ENCODE measurements around the gene PSMG4.

The PSMG4 gene

DNA sequence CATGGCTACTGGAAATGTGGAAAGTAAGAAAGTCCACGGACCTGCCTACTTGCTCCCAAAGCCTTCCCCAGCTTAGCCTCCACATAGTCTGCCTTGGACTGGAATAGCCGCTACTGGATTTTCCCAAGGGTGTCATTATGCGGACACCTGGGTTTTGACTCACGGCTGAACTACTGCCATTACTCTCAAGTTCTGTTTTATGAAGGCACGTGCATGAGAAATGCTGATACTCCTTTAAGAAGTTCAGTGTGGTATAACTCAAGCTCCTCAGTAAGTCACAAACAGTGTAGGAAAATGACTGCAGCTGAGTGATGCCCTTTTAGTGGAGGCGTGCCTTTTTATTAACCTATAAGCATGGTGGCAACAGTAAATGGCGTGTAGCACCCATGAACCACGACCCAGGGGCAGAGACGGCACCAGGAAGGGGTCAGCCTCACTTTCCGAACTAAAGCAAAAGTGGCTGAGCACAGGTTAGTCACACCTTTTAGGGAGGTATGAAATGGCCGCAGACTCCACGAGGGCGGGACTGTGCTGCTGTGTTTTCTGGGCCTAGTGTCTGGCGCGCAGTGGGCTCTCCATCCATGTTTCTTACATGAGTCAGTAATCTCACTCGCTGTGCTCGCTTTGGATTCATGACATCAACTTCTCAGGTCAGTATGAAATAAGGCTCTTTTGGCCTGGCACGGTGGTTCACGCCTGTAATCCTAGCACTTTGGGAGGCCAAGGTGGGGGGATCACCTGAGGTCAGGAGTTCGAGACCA lies 23.9 kb downstream of the PSMG4 start:
- no peak for TF ChIP-seq GATA2 (IDR thresholded peaks at IDR 0.05; ENCODE audit: low read depth, low read length)
- no peak for TF ChIP-seq GATA3 (IDR thresholded peaks at IDR 0.05; ENCODE audit: low read depth, low read length)

DNA sequence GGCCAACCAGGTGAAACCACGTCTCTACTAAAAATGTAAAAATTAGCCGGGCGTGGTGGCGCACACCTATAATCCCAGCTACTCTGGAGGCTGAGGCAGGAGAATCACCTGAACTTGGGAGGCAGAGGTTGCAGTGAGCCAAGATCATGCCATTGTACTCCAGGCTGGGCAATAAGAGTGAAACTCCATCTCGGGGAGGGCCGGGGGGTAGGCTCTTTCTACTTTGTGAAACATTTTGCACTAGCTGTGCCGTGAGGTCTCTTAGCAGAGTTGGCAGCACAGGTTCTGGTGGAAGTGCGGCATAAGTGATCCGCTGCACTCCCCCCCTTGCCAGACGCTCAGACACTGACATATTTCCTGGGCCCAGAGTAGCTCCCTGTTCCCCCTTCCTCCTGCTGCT lies 24.5 kb downstream of the PSMG4 start:
- TF ChIP-seq GATA3 (IDR thresholded peaks at IDR 0.05; ENCODE audit: low read depth, low read length) (no peak), GATA2 (IDR thresholded peaks at IDR 0.05; ENCODE audit: low read depth, low read length) (no peak)

DNA sequence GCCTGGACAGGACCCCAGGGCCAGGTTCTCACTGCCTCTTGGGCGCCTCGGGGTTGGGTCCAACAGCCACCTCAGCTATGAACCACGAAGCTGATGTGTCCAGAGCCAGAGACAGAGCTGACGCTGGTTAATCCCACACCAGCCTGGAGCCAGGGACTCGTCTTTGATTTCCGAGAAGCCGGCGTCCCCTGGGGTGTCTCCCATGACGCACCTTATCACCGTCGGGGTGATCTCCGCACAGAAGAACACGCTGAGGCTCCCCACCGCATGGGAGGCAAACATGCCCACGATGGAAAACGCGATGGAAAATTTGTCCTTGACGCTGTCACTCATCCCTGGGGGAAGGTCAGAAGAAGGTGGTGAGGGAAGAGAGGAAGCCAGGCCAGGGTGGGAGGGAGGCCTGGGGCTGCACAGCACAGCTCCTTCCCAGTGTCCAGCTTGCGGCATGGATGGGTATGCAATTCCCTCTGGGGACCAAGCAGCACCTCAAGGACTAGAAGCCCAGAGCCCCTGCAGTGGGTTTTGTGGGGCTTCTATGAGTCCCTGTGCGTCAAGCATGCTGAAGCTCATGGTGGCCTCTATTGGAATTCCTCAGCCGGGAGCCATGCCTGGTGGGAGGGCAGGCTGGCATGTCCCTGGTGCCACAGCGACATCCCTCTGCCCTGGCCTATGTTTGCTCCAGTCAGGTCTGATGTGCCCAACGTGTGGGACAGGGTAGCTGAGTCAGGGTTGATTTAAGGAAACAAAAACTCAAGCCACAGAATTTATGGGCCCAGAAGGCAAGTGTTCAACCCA lies 25.1 kb downstream of the PSMG4 start:
- no peak for TF ChIP-seq GATA2 (IDR thresholded peaks at IDR 0.05; ENCODE audit: low read depth, low read length)
- TF ChIP-seq GATA3 (IDR thresholded peaks at IDR 0.05; ENCODE audit: low read depth, low read length) = no peak

DNA sequence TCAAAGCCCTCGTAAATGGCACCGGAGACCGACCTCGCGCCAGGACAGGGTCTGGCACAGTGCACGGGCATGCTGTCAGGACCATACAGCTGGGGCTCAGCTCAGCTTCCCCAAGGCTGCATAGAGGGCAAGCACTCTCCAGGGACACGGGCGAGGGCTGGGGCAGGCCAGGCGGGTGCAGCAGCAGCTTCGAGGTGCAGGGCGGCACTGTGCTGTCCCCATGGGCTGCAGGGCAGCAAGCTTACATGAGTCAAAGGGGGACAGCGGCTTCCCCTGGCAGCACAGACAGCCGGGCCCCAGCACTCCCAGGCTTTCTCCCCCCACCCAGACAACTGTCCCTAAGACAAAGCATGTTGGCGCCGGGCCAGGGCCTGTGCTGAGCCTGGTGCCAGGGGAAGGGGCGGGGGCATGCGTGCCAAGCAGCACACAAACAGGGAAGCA lies 25.7 kb downstream of the PSMG4 start:
- TF ChIP-seq GATA2 (IDR thresholded peaks at IDR 0.05; ENCODE audit: low read depth, low read length) (no peak), GATA3 (IDR thresholded peaks at IDR 0.05; ENCODE audit: low read depth, low read length) (no peak)

DNA sequence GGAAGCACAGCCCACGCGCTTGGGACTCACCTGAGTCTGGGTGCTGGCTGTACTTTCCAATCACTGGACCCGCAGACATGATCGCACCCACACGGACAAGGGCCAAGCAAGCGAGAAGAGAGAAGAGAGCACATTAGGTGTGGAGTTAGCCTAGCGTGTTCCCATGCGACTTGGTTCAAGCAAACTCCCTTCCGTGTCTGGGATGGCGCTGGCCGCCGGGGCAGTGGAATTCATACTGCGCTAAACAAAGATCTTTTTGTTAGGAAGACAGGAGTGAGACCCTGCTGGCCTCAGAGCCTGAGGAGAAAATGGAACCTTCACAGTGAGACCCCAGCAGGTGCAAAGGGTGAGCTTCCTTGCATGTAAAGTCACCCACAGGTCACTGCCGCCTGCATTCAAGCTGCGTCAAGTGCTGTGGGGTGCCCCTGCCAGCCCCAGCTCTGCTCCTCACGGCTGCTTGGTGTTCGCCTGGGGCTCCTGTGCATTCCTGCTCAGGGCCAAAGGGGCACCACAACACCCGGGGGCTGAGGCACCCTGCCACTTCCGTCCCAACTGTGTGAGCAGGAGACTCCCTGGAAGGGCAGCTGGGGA lies 26.4 kb downstream of the PSMG4 start:
- TF ChIP-seq GATA2 (IDR thresholded peaks at IDR 0.05; ENCODE audit: low read depth, low read length) (no peak), GATA3 (IDR thresholded peaks at IDR 0.05; ENCODE audit: low read depth, low read length) (no peak)

DNA sequence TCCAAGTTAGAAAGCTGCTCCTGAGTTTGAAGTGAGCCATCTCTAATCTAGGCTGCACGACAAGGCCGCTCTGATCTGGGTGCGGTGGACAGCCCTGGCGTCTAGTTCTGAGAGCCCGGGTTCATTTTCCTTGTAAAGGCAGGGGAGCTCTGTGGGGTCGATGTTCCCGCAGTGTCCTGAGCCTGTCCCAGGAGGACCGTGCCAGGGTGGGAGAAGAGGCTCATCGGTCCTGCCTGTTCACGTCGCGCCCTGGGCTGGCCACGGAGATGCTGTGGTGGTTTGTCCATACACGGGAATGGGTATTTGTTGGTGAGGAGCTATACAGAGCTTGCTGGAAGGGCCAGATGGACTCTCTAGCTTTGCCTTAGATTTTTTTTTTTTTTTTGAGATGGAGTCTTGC lies 27.0 kb downstream of the PSMG4 start:
- no peak for TF ChIP-seq GATA3 (IDR thresholded peaks at IDR 0.05; ENCODE audit: low read depth, low read length)
- no peak for TF ChIP-seq GATA2 (IDR thresholded peaks at IDR 0.05; ENCODE audit: low read depth, low read length)

DNA sequence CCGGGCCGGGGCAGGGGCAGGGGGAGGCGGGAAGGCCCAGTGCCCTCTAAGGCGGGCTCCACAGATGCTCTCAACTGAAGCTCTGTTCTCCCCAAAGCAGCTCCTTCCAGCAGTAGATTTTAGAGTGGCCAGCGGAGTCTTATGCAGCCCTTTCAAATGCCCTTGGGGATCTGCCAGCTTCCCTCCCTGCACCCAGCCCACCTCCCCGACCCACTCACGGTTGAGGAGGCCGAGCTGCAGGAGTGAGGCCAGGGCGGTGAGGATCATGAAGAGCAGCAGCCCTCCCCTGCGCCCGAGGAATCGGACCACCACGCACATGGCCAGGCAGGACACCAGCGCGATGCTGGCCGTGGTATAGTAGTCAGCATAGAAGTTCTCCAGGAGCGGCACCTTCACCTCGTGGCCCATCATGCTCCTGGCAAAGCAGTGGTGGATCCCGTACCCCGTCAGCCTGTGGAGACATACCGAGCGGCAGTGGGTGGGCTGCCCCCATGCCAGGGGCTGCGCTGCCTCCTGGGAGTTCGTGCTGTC lies 28.0 kb downstream of the PSMG4 start:
- TF ChIP-seq GATA3 (IDR thresholded peaks at IDR 0.05; ENCODE audit: low read depth, low read length) = no peak
- TF ChIP-seq GATA2 (IDR thresholded peaks at IDR 0.05; ENCODE audit: low read depth, low read length) = no peak

DNA sequence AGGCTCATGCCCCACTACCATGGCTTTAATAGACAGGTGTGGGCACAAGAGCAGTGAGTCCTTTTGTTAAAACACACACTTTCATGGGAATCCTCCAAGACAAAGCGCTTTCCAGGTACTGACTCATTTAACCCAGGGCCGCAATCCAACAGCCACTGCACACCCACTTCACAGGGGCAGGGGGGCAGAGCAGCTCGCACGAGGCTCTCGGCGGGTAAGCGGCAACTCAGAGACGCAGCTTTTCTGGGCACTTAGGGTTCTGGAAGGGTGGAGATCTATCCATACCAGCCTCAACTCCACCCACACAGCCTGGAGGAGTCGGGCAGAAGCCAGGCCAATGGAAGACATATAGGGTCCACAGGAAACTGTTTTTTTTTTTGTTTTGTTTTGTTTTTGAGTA lies 28.6 kb downstream of the PSMG4 start:
- no peak for TF ChIP-seq GATA2 (IDR thresholded peaks at IDR 0.05; ENCODE audit: low read depth, low read length)
- TF ChIP-seq GATA3 (IDR thresholded peaks at IDR 0.05; ENCODE audit: low read depth, low read length) = no peak

DNA sequence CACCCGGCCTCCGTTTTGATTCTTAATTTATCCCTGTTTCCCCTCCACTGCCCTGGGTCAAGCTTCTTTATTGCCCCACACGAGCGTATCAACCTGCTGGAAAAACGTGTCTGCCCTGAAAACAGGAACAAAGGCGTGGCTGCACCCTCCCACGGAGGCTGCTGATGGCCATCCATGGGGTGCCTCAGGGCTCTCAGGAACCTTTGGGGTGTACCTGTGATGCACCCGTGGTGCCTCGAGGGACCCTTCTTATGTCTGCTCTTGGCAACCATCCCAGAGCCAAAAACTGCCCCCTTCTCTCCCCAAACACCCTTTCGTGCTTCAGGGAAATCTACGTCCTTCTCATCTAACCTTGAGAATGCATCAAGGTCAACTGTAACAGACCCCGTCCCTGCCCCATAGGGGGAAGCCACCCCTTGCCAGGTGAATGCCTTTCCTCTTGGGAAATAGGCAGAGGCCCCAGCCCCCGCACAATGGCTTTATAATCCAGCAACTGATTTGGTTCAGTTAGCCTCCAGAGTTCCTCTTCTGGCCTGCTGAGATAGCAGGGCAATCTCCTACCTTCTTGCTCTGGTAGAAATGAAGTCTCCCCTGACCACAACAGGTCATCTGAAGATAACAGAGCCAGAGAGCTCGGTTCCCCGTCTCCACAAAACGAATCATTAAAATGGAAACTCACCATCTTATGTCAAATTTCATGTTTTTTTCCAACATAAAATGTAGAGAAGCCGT lies 29.4 kb downstream of the PSMG4 start:
- TF ChIP-seq GATA3 (IDR thresholded peaks at IDR 0.05; ENCODE audit: low read depth, low read length) (no peak), GATA2 (IDR thresholded peaks at IDR 0.05; ENCODE audit: low read depth, low read length) (no peak)

DNA sequence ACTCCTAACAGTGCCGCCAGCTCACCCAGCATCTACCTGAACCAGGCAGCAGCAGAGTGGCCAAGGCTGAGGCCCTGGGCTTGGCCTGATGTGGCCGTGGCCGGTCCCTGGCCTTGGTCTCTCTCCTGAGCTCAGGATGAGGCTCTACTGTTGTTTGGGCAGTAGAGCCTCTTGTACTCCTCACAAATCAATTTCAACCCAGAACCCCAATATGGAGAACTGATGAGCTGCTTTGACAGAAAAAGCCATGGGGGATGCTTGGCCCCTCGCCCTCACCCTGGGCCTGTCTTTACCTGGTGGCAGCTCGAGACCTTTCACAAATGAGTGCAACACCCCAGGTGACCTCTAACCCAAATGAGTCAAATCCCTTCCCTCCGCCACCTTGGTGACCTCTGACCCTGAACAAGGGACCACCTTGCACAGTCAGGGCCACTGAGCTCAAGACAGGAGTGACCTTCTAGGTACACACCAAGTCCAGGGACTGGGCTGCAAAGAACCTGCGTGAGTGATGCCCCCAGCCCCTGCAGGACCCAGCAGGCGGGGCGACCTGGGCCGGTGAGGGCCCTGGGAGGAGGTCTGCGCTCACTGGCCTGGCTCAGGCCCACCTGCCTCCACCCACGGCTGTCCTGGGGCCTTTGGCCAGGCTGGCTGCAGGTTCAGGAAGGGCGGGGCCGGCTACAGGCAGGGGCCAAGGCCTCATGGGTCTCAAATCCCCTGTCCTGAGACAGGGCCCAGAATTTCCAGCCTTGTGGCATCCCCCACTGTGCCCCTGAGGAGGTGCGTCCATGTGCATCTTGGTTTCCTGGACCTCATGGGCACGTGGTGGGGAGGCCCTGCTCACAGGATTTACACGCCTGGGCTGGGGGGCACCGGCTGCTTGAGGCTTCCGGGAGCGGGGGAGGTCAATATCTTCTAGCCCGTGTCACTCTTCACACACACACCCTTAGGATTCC lies 30.2 kb downstream of the PSMG4 start:
- TF ChIP-seq GATA2 (IDR thresholded peaks at IDR 0.05; ENCODE audit: low read depth, low read length) (no peak), GATA3 (IDR thresholded peaks at IDR 0.05; ENCODE audit: low read depth, low read length) (no peak)

DNA sequence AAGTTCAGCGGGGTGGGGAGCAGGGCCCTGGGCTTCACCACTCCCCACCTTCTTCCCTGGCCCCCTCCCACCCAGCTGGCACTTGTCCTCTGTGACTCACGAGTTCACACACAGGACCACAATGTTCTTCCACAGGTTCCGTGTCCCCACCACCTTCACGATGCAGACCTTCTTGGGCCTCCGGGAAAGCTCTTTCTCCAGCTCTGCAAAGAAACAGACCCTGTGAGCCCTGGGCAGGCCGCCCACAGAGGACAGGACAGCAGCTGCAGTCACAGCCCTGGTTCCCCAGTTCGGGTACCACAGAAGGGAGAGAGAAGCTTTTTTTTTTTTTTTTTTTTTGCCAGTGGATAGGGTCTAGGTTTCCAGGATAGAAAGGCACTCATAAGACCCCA lies 30.9 kb downstream of the PSMG4 start:
- TF ChIP-seq GATA2 (IDR thresholded peaks at IDR 0.05; ENCODE audit: low read depth, low read length) = no peak
- TF ChIP-seq GATA3 (IDR thresholded peaks at IDR 0.05; ENCODE audit: low read depth, low read length) = no peak

DNA sequence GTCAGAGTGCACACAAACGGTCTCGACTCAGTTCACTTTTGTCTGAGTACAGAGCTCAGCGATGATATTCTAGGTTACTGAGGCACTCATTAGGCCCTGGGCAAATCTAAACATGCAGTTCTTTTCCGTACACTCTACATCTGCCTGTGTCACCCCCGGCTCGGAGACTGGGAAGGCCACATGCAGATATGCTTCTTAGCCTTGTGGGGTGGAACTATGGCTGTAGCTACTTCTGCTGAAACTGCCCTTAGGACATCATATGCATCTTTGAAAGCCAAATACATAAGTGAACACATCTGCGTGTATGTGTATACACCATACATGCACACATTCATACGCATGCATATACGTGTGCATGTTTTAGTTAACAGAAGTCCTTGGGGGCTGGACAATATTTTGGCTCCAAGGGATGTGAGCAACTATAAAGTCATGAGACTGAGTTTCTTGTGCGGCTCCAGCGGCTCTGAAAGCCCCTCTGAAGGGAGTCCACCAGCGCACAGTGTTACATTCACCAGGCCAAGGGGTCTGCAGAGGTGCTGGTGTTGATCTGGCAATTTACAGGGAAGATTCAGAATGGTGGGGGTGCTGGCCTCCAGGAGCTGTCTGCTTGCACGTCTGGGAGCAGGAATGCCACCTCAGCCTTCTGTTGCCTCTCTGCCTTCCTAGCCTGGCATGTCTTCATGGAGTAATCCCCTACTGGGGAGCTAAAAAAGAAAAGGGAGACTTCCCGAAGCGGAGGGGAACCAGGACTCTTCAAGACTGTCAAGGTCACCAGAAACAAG lies 31.6 kb downstream of the PSMG4 start:
- TF ChIP-seq GATA3 (IDR thresholded peaks at IDR 0.05; ENCODE audit: low read depth, low read length) (no peak), GATA2 (IDR thresholded peaks at IDR 0.05; ENCODE audit: low read depth, low read length) (no peak)

Data from SH-SY5Y (cell line).